Amygdala (tissue), 56 donors: Measurements from ENCODE around the gene CYTH1.
A peak's percentile ranks its signal among the peaks of the same experiment; 100 is the strongest.

Experiments used
- DNase-seq, 56 donors: peaks; one replicate each; lab custom pipeline; 2025; lab: John Stamatoyannopoulos, UW

The CYTH1 gene

GRCh38 chr17:78661093-78661770 lies 120.8 kb downstream of the CYTH1 start:
- DNase-seq: no peak

- no peak for DNase-seq
Observed at GRCh38 chr17:78659546-78659945, 122.5 kb downstream of the CYTH1 start.

- DNase-seq: no peak
Observed at GRCh38 chr17:78658281-78658785, 123.7 kb downstream of the CYTH1 start.

GRCh38 chr17:78655251-78655940 lies 126.7 kb downstream of the CYTH1 start:
- no peak for DNase-seq

DNA sequence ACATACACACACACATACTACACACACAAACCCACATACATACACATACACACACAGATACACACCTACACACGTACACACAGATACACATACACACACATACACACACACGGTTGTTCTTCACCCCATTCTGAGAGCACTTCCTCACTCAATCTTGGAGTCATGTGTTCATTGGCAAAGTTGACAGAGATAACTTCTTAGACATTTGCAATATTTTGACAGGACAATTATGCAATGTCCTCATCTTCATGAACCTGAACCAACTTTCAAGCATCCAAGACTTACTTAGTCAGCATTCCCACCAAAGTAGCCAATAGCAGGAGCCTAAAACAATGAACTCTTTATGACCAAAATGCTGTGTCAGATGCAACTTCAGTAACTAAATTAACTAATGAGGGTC lies 127.7 kb downstream of the CYTH1 start:
- DNase-seq: no peak

- DNase-seq: no peak
Observed at GRCh38 chr17:78653382-78653781, 128.7 kb downstream of the CYTH1 start.

- DNase-seq: no peak
Observed at GRCh38 chr17:78652913-78653312, 129.2 kb downstream of the CYTH1 start.

DNA sequence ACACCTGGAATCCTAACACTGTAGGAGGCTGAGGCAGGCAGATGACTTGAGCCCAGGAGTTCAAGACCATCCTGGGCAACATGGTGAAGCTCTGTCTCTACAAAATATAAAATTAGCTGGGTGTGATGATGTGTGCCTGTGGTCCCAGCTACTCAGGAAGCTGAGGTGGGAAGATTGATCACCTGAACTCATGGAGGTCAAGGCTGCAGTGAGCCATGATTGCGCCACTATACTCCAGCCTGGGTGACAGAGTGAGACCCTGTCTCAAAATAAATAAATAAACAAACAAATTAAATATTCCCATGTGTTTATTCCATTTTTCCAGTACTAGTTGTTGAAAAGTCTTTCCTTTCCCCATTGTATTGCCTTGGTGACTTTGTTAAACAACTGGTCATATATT lies 130.0 kb downstream of the CYTH1 start:
- no peak for DNase-seq

DNA sequence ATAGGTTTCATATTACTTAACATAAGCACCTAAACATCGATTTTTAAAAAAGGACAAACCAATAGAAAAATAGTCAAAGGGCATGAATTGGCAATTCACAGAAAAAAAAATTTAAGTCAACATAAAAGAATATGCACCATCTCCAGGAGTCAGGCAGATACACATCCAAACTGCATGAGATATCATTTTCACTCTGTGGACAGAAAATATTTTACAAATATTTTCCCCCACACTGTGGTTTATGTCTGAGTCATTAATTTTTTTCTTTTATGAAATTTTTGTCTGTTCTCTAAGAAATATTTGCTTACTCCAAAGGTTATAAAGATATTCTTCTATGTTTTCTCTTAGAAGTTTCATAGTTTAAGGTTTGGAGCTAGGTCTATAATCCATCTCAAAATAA lies 130.5 kb downstream of the CYTH1 start:
- no peak for DNase-seq

DNA sequence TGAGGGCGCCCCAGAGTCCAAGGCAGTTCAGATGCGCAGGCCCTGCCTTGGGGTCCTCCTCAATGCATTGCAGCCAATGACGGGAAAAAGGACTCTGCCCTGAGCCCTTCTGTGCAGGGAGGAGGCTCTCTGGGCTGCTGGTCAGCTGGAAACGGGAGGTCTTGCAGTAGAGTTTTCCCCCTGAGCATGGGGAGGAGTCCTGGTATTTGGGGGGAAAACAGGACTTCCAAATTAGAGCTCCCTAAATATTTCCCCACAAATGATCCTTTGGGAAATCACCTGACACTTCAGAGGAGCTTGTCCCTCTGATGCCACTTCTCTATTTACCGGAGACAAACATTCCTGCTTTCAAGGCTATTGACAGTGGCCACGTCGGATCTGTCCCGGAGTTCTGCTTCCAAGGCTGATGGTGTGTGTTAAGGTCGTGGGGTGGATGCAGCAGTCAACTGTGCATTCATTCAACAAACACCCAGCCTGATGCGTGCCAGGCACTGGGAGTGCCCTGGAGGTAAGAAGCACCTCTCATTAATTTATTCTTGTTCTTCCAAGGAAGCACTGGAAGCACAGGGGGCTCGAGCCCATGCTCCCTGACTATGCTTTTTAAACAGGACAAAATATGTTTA lies 131.9 kb downstream of the CYTH1 start:
- no peak for DNase-seq

DNA sequence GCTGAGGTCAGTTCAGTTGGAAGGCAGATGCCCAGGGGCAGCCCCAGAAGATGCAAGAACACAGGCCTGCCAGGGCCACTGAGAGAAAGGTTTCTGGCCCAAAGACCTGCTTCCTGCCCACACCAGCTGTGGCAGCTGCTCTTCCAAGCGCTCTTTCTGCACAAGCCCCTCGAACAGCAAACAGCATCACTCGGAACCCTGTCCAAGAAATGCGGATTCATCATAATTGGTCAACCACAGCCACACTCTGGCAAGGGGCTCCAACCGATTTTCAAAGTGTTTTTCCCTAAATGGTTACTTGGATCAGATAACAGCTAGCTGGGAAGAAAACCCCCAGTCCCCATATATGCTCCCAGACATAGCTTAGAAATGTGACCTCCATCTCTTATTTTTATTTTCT lies 133.8 kb downstream of the CYTH1 start:
- DNase-seq: no peak

- DNase-seq: no peak
Observed at GRCh38 chr17:78647032-78647431, 135.0 kb downstream of the CYTH1 start.

- peak in 35 of 56 donors; percentile 7 to 62 (median 30) for DNase-seq
Observed at GRCh38 chr17:78645421-78646295, 136.4 kb downstream of the CYTH1 start.

DNA sequence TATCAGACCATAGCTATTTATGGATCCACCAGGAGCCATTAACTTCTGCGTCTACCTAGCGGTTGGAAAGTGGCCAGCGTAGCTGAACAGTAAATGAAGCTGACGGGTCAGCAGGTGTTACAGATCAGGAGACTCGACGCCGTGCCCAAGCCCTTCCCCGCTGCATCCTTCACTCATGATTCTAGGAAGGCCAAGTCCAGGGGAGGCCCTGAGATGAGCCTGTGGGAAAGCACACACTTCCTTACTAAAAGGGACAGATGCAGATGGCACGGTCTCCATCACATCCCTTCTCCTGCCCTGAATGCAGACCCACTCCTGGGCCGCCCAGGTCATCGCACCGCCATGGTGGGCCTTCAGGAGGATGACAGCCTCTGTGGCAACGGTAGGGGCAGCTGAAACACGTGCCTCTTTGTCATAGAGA lies 137.1 kb downstream of the CYTH1 start:
- no peak for DNase-seq

DNA sequence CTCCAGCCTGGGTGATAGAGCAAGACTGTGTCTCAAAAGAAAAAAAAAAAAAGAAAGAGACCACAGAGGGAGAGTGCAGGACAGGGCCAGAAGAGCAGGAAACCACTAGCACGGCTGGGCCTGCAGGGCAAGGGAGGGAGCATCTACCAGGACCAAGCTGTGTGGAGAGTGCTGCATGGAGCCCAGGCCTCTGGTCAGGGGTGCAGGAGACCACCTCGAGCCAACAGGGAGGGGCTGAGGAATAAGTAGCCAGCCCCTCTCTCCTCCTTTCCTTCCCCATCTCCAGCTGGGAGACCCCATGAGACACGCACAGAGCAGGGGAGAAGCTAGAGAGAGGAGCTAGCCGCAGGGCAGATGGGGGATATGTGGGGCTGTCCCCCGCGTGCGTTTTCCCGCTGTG lies 137.8 kb downstream of the CYTH1 start:
- no peak for DNase-seq

DNA sequence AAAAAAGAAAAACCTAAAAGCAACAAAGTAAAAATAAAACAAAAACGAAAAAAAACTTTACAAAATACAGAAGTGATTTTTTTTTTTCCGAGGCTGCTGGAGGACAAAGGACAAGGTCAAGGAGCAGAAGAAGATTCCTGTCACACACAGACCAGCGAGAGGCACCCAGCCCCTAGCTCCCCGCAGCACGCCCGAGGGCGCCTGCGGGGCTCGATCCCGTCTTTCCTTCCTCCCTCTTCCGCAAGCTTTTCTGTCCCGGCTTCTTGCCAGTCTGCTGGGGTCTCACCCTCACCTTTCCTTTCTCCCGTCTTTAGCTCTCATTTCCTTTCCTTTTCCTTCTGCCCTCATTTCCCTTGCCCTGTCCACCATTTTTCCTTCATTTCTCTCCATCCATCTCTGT lies 138.7 kb downstream of the CYTH1 start:
- DNase-seq: no peak

DNA sequence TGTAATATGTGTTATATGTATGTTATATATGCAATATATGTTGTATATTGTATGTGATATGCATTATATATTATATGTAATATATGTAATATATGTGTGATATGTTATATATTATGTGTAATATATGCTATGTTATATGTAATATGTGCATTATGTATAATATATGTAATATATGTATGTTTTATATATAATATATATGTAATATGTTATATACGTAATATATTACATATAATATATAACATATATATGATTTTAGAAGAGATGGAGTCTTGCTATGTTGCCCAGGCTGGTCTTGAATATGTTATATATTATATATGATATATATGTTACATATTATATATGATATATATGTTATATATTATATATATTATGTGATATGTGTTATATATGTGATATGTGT lies 139.4 kb downstream of the CYTH1 start:
- no peak for DNase-seq

- no peak for DNase-seq
Observed at GRCh38 chr17:78641666-78642065, 140.4 kb downstream of the CYTH1 start.

- no peak for DNase-seq
Observed at GRCh38 chr17:78641243-78641642, 140.8 kb downstream of the CYTH1 start.

GRCh38 chr17:78640700-78641099 lies 141.4 kb downstream of the CYTH1 start:
- DNase-seq: no peak
